Activated CD4-positive, alpha-beta T cell treated with anti-CD3 and anti-CD28 coated beads for 36 hours (primary cell): Measurements from ENCODE around the gene GP1BB. TPM values are rescaled to one million over a fixed set of nuclear protein-coding genes. Genes with fewer than 3 reads are reported as not detected.

ENCODE experiments used
- ATAC-seq: fragments of 200-7000 bp; cut with Tn5 transposase; one replicate; pipeline ENCODE4 v1.10.0; 2021; ENCODE audit warnings: mild to moderate bottlenecking, moderate library complexity
- CTCF ChIA-PET: fragments of 350-600 bp; sonication (Branson Sonifier 250); formaldehyde crosslinking; loops from one replicate; lab custom pipeline; 2021; ENCODE audit warnings: antibody characterized with exemption; lab: Charles Lee
- POLR2A ChIA-PET: fragments of 350-600 bp; sonication (Branson Sonifier 250); formaldehyde crosslinking; loops from one replicate; lab custom pipeline; 2021; ENCODE audit warnings: antibody characterized with exemption, inconsistent platforms; lab: Charles Lee
- DNase-seq: peaks from one replicate; pipeline ENCODE4 v3.0.0-alpha.2; 2020
- H3K27ac Mint-ChIP-seq: one replicate; pipeline ENCODE4 v1.8.0; 2021; ENCODE audit warnings: mixed read lengths
- H3K27me3 Mint-ChIP-seq: one replicate; pipeline ENCODE4 v1.8.0; 2021; ENCODE audit warnings: mixed read lengths
- H3K36me3 Mint-ChIP-seq: one replicate; pipeline ENCODE4 v1.8.0; 2021; ENCODE audit warnings: low read depth, mixed read lengths
- H3K4me1 Mint-ChIP-seq: one replicate; pipeline ENCODE4 v1.8.0; 2021; ENCODE audit warnings: mixed read lengths
- H3K4me3 Mint-ChIP-seq: one replicate; pipeline ENCODE4 v1.8.0; 2021; ENCODE audit warnings: mild to moderate bottlenecking, moderate library complexity, mixed read lengths
- H3K9me3 Mint-ChIP-seq: one replicate; pipeline ENCODE4 v1.8.0; 2021; ENCODE audit warnings: low read depth, mixed read lengths
- intact Hi-C, 2 experiments: fragments of 100-400 bp; cut with DNase I in 1 of 2; cut with micrococcal nuclease in 1 of 2; formaldehyde crosslinking; loops; one replicate each; pipeline versions ENCODE4 v1.14.2 to v1.15.1; 2022 to 2024; cut with DNase I, micrococcal nuclease
- total RNA-seq, 2 experiments: library from RNA; stranded (reverse); gene quantifications; one replicate each; pipeline ENCODE4 v1.2.3, GENCODE V29; 2021

The GP1BB gene
- total RNA-seq, 2 experiments from 2014 or later, result not detected

GRCh38 chr22:19753996-19754700 lies 30.8 kb downstream of the GP1BB start:
- Mint-ChIP-seq H3K27me3 (peaks cover 35% of the 10 kb centered on the region), H3K4me3 (no peak overlapping the region), H3K9me3 (no peaks in the 10 kb centered on the region), H3K27ac (no peak overlapping the region), H3K36me3 (no peaks in the 10 kb centered on the region), H3K4me1 (peaks cover 15% of the 10 kb centered on the region)
- DNase-seq (no peak), ATAC-seq (no peak)
- intact Hi-C loops, result no loop called here
- ChIA-PET CTCF (interaction anchor here (0.6 kb wide), 2 partner anchors 9 to 163 kb away, joined by 3 to 4 read pairs; no protein-coding TSS in a partner anchor), POLR2A (no interaction called here)

- ChIA-PET CTCF (no interaction called here), POLR2A (no interaction called here)
- ATAC-seq (no peak), DNase-seq (no peak)
- Mint-ChIP-seq H3K4me1 (peaks cover 19% of the 10 kb centered on the region), H3K9me3 (no peaks in the 10 kb centered on the region), H3K4me3 (no peak overlapping the region), H3K27ac (no peak overlapping the region), H3K27me3 (peaks cover 39% of the 10 kb centered on the region), H3K36me3 (no peaks in the 10 kb centered on the region)
- intact Hi-C loops, result loop anchor here in 1 of 2 experiments (5.0 kb wide), 1 partner anchor 138 kb away; no protein-coding TSS in a partner anchor
Observed at GRCh38 chr22:19754701-19755144, 31.4 kb downstream of the GP1BB start.

DNA sequence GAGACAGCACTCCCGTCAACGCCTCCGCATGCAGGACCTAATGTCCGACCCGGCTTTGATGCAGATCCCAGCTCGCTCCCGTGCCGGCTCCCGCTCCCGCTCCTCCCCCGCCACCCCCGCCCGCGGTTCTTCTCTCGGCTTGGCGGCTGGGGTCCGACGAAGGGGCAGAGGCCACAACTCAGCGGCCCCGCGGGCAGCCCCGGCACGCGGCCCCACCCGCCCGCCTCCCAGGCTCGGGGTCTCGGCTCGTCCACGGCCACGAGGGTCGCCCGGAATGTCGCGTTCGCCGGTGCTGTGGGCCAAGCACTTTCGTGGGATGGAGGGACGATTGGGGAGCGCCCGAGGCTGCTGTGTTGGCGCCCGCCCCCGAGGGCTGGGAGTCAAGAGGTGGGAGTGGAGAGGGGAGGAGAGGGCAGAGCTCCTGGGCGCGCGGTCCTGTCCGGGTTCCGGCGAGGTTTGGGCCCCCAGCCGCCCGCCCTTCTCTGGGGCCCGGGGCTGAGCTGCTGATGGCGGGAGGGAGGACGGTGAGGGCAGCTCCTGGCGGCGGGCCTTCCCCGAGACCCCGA lies 31.9 kb downstream of the GP1BB start:
- CTCF ChIA-PET, result interaction anchor here (2.0 kb wide), 1 partner anchor 25 kb away, joined by 9 read pairs; no protein-coding TSS in a partner anchor
- intact Hi-C loops, result loop anchor here in 1 of 2 experiments (5.0 kb wide), 1 partner anchor 137 kb away; no protein-coding TSS in a partner anchor

GRCh38 chr22:19755722-19756287 lies 32.5 kb downstream of the GP1BB start:
- H3K4me1 Mint-ChIP-seq, result peaks cover 25% of the 10 kb centered on the region
- CTCF ChIA-PET, result interaction anchor here (0.6 to 2.3 kb wide), 11 partner anchors 11 to 198 kb away, joined by 3 to 12 read pairs (median 3); no protein-coding TSS in a partner anchor
- no peak overlapping the region for H3K4me3 Mint-ChIP-seq

More for the DNA sequence above, 31.9 kb downstream of the GP1BB start:
- H3K4me3 Mint-ChIP-seq, result no peak overlapping the region
- DNase-seq (no peak), ATAC-seq (no peak)
- no peaks in the 10 kb centered on the region for H3K36me3 Mint-ChIP-seq
- peaks cover 44% of the 10 kb centered on the region for H3K27me3 Mint-ChIP-seq
- no peak overlapping the region for H3K27ac Mint-ChIP-seq
- no peaks in the 10 kb centered on the region for H3K9me3 Mint-ChIP-seq
- POLR2A ChIA-PET, result no interaction called here
- H3K4me1 Mint-ChIP-seq, result peaks cover 24% of the 10 kb centered on the region

DNA sequence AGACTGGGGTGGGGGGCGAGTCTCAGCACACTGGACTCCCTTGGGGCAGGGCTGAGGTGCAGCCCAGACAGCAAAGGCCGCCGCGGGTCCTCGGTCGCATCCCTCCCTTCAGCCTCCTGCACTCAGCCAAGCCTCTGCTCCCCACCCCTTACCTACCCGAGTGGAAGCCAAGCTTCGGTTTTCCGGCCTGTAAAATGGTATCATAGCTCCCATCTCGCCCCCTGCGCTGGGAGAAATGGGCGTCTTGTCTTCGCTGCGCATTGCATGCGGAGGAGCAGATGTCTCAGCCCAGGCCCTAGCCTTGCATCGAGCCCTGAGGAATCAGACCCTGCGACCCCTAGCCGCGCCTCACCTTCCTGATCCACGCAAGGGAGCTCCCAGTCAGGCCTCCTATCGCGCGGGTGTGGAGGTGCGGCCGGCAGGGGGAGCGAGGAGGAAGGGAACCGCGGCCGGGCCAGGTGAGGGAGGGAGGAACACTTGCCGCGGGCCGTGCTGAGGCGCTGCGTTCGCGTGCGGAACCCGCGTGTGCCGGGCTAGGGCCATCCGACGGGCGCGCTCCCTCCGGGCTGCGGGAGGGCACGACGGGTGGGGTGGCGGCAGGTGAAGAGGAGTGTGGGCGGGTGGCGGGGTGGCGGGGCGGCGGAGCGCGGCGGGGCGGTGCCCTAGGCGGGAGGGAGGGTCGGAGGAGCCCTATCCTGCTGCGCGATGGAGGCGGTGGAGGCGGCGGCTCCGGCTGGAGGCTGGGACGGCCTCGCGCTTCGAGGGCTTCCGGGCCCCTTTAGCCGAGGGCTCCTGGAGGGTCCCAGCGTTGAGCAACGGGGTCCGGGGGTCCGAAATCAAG lies 33.2 kb downstream of the GP1BB start:
- intact Hi-C loops, result loop anchor here in 1 of 2 experiments (1.0 to 5.0 kb wide), 3 partner anchors 32 to 154 kb away; no protein-coding TSS in a partner anchor
- Mint-ChIP-seq H3K9me3 (no peaks in the 10 kb centered on the region), H3K27ac (no peak overlapping the region), H3K4me1 (peaks cover 25% of the 10 kb centered on the region), H3K36me3 (no peaks in the 10 kb centered on the region), H3K27me3 (peaks cover 46% of the 10 kb centered on the region), H3K4me3 (peak overlapping the region; percentile 32)
- POLR2A ChIA-PET, result interaction anchor here (0.6 kb wide), 1 partner anchor 99 kb away, joined by 3 read pairs; no protein-coding TSS in a partner anchor
- CTCF ChIA-PET, result interaction anchor here (0.6 to 2.3 kb wide), 11 partner anchors 11 to 197 kb away, joined by 3 to 12 read pairs (median 3); no protein-coding TSS in a partner anchor
- DNase-seq, result peak; percentile 83
- ATAC-seq, result peak; percentile 73

More at GRCh38 chr22:19755722-19756287, 32.5 kb downstream of the GP1BB start:
- Mint-ChIP-seq H3K27me3 (peaks cover 45% of the 10 kb centered on the region), H3K27ac (no peak overlapping the region), H3K36me3 (no peaks in the 10 kb centered on the region), H3K9me3 (no peaks in the 10 kb centered on the region)
- DNase-seq (no peak), ATAC-seq (no peak)
- intact Hi-C loops, result loop anchor here in 1 of 2 experiments (1.0 to 5.0 kb wide), 3 partner anchors 31 to 154 kb away; no protein-coding TSS in a partner anchor
- POLR2A ChIA-PET, result interaction anchor here (0.6 kb wide), 1 partner anchor 100 kb away, joined by 3 read pairs; no protein-coding TSS in a partner anchor

- ATAC-seq, result no peak
- peaks cover 51% of the 10 kb centered on the region for H3K27me3 Mint-ChIP-seq
- H3K4me1 Mint-ChIP-seq, result peaks cover 27% of the 10 kb centered on the region
- DNase-seq, result no peak
- H3K9me3 Mint-ChIP-seq, result no peaks in the 10 kb centered on the region
- ChIA-PET POLR2A (no interaction called here), CTCF (interaction anchor here (0.5 to 2.3 kb wide), 7 partner anchors 15 to 191 kb away, joined by 3 to 12 read pairs (median 6); no protein-coding TSS in a partner anchor)
- H3K27ac Mint-ChIP-seq, result no peak overlapping the region
- no peak overlapping the region for H3K4me3 Mint-ChIP-seq
- intact Hi-C loops, result loop anchor here in 1 of 2 experiments (2.0 to 5.0 kb wide), 2 partner anchors 33 to 135 kb away; no protein-coding TSS in a partner anchor
- no peaks in the 10 kb centered on the region for H3K36me3 Mint-ChIP-seq
Observed at GRCh38 chr22:19757140-19757984, 34.0 kb downstream of the GP1BB start.

GRCh38 chr22:19757985-19758895 lies 34.9 kb downstream of the GP1BB start:
- Mint-ChIP-seq H3K27ac (no peak overlapping the region), H3K9me3 (no peaks in the 10 kb centered on the region), H3K36me3 (no peaks in the 10 kb centered on the region), H3K4me1 (peaks cover 27% of the 10 kb centered on the region), H3K27me3 (peaks cover 57% of the 10 kb centered on the region), H3K4me3 (no peak overlapping the region)
- DNase-seq, result no peak
- ChIA-PET POLR2A (no interaction called here), CTCF (interaction anchor here (2.0 to 2.3 kb wide), 2 partner anchors 152 to 190 kb away, joined by 9 to 12 read pairs; no protein-coding TSS in a partner anchor)
- intact Hi-C loops, result loop anchor here in 1 of 2 experiments (2.0 to 5.0 kb wide), 2 partner anchors 33 to 134 kb away; no protein-coding TSS in a partner anchor
- no peak for ATAC-seq

- ChIA-PET CTCF (no interaction called here), POLR2A (no interaction called here)
- intact Hi-C loops, result loop anchor here in 1 of 2 experiments (5.0 kb wide), 1 partner anchor 133 kb away; no protein-coding TSS in a partner anchor
Observed at GRCh38 chr22:19758896-19759426, 35.6 kb downstream of the GP1BB start.

More at GRCh38 chr22:19758896-19759426, 35.6 kb downstream of the GP1BB start:
- Mint-ChIP-seq H3K9me3 (no peaks in the 10 kb centered on the region), H3K4me1 (peaks cover 27% of the 10 kb centered on the region), H3K27ac (no peak overlapping the region), H3K36me3 (no peaks in the 10 kb centered on the region), H3K27me3 (peaks cover 57% of the 10 kb centered on the region), H3K4me3 (no peak overlapping the region)
- DNase-seq, result no peak
- ATAC-seq, result no peak
